Kidney (tissue), 14 donors: Measurements from ENCODE around the gene FAM209A. TPM values are rescaled to one million over a fixed set of nuclear protein-coding genes. Genes with fewer than 3 reads are reported as not detected.

Experiments used
- DNase-seq, 5 donors: peaks; one replicate each; pipeline ENCODE4 v3.0.0-alpha.2; 2013 to 2020
- FAIRE-seq: peaks from 2 replicates; lab custom pipeline; 2012; peaks lifted over from hg19 to GRCh38; lab: Jason Lieb, UNC
- H3K27ac ChIP-seq, 2 donors: one replicate each; pipeline ENCODE4 v1.7.0; 2013; ENCODE audit warnings: low read depth in 2 of 2, low read length in 2 of 2, inconsistent platforms in 1 of 2
- H3K27me3 ChIP-seq: one replicate; pipeline ENCODE4 v1.7.1; 2013; ENCODE audit warnings: low read length, inconsistent platforms; ENCODE audit not compliant: control insufficient read depth, insufficient read depth
- H3K36me3 ChIP-seq, 3 donors: one replicate each; pipeline versions ENCODE4 v1.7.0 to v1.7.1; 2013; ENCODE audit warnings: low read length in 3 of 3, control low read depth in 1 of 3, inconsistent platforms in 1 of 3; ENCODE audit not compliant: insufficient read depth in 3 of 3, control insufficient read depth in 2 of 3
- H3K4me1 ChIP-seq, 3 donors: one replicate each; pipeline versions ENCODE4 v1.7.0 to v1.7.1; 2013; ENCODE audit warnings: low read length in 3 of 3, inconsistent platforms in 1 of 3, low read depth in 1 of 3; ENCODE audit not compliant: control insufficient read depth in 2 of 3, insufficient read depth in 2 of 3
- H3K4me3 ChIP-seq, 3 donors: one replicate each; pipeline versions ENCODE4 v1.7.0 to v1.8.1; 2013; ENCODE audit warnings: low read length in 3 of 3, control low read depth in 1 of 3, inconsistent platforms in 1 of 3
- H3K9ac ChIP-seq, 3 donors: one replicate each; pipeline versions ENCODE4 v1.7.0 to v1.7.1; 2013; ENCODE audit warnings: low read length in 3 of 3, control low read depth in 1 of 3, inconsistent platforms in 1 of 3
- H3K9me3 ChIP-seq, 3 donors: one replicate each; pipeline versions ENCODE4 v1.7.0 to v1.7.1; 2013; ENCODE audit warnings: low read length in 3 of 3, control low read depth in 1 of 3, inconsistent platforms in 1 of 3; ENCODE audit not compliant: control insufficient read depth in 2 of 3, insufficient read depth in 1 of 3
- intact Hi-C: fragments of 100-400 bp; cut with DNase I; formaldehyde crosslinking; loops from one replicate; pipeline ENCODE4 v1.11.1; 2022
- polyA plus RNA-seq: library from polyadenylated mRNA; stranded (reverse); fragments of 350-450 nt; fragmentation: Illumina TruSeq; extraction: RNeasy Lipid Tissue Mini Kit (QIAGEN cat#74804); gene quantifications from one replicate; pipeline ENCODE4 v1.2.3, GENCODE V29; 2014; ENCODE audit warnings: low read depth, low replicate concordance; ENCODE audit not compliant: insufficient read depth
- total RNA-seq: library from RNA; stranded (reverse); fragmentation: NEBNext Ultra II Directional; extraction: Animal tissue kit (Norgen Biotek cat#: 25700); gene quantifications from one replicate; pipeline ENCODE4 v1.2.1, GENCODE V29; 2021
- TF ChIP-seq, protein P1 (sequence below): IDR thresholded peaks from 3 replicates; pipeline ENCODE4 v1.5.1; 2012; ENCODE audit warnings: mild to moderate bottlenecking, moderate library complexity, borderline replicate concordance; ENCODE audit not compliant: insufficient read depth; ENCODE audit errors: extremely low read depth
- donor health status: control.
- donor health status: control.
- donor health status: control.
- donor health status: control.
- donor health status: control.
- donor health status: DM: yes; HTN: yes; CAD: no.
- donor health status: Normal renal cell carcinoma (clear cell type).

The FAM209A gene
- total and polyA plus RNA-seq, 2 donors from 2014 or later: 0.38 TPM; not detected in 1

- peaks cover 0 to 18% (median 2%) of the 10 kb centered on the region in 3 donors for H3K9me3 ChIP-seq
- H3K4me1 ChIP-seq: no peaks in the 10 kb centered on the region
- FAIRE-seq: no peak
- no peak overlapping the region for H3K9ac ChIP-seq
- H3K4me3 ChIP-seq: no peak overlapping the region
- H3K27ac ChIP-seq: no peak overlapping the region
- TF ChIP-seq, protein P1, sequence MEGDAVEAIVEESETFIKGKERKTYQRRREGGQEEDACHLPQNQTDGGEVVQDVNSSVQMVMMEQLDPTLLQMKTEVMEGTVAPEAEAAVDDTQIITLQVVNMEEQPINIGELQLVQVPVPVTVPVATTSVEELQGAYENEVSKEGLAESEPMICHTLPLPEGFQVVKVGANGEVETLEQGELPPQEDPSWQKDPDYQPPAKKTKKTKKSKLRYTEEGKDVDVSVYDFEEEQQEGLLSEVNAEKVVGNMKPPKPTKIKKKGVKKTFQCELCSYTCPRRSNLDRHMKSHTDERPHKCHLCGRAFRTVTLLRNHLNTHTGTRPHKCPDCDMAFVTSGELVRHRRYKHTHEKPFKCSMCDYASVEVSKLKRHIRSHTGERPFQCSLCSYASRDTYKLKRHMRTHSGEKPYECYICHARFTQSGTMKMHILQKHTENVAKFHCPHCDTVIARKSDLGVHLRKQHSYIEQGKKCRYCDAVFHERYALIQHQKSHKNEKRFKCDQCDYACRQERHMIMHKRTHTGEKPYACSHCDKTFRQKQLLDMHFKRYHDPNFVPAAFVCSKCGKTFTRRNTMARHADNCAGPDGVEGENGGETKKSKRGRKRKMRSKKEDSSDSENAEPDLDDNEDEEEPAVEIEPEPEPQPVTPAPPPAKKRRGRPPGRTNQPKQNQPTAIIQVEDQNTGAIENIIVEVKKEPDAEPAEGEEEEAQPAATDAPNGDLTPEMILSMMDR: no peak
- no peak for DNase-seq
- intact Hi-C loops: no loop called here
- H3K36me3 ChIP-seq: peaks cover 0 to 49% (median 31%) of the 10 kb centered on the region in 3 donors
- H3K27me3 ChIP-seq: no peaks in the 10 kb centered on the region
Observed at GRCh38 chr20:56516631-56517030, 7.9 kb upstream of the FAM209A start.

DNA sequence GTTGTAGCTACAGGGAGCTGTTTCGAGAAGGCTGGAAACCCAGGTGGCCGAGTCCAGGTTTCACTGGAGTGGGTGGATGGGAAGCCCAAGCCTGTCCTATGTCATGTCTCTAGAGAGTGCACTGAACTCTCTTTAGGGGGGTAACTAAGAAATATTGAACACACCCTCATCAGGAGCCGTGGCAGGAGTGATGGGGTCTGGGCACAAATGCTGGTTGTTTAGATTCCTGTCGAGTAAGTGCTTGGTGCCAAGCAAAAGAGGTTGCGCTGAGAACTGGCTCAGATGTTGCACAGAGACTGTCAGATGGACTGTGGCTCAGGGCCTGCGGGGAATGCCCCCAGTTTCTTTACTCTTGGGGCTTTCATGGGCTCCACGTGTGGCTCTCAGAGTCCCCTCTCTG is 7.3 kb upstream of the FAM209A start:
- no peak for DNase-seq
- intact Hi-C loops: no loop called here
- Histone ChIP-seq H3K27me3 (no peaks in the 10 kb centered on the region), H3K27ac (no peak overlapping the region), H3K4me3 (no peak overlapping the region), H3K9me3 (peaks cover 0 to 18% (median 2%) of the 10 kb centered on the region in 3 donors), H3K4me1 (no peaks in the 10 kb centered on the region), H3K9ac (no peak overlapping the region), H3K36me3 (peaks cover 0 to 49% (median 31%) of the 10 kb centered on the region in 3 donors)
- FAIRE-seq: no peak
- TF ChIP-seq, protein P1: no peak

DNA sequence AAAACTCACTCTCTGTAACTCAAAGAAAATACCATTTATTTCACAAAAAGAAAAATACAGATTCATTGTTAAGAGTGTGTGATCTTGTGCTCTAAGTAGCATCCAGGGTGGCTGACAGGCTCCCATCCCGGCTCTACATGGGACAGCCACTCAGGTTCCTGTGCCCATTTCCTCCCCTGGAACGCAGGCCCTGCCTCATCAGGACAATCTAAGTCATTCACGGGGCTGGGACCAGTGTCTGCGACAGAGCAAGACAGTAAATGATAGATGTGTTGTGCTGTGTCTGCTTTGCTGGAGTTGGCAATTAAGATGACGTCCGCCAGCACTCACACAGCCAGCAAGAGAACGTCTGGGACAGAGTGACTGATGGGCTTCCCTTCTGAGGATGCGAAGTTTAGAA is 6.9 kb upstream of the FAM209A start:
- H3K27ac ChIP-seq: no peak overlapping the region
- TF ChIP-seq, protein P1: no peak
- no peak overlapping the region for H3K9ac ChIP-seq
- FAIRE-seq (no peak), DNase-seq (no peak)
- H3K36me3 ChIP-seq: peaks cover 0 to 47% (median 31%) of the 10 kb centered on the region in 3 donors
- peaks cover 0 to 18% (median 2%) of the 10 kb centered on the region in 3 donors for H3K9me3 ChIP-seq
- no peaks in the 10 kb centered on the region for H3K4me1 ChIP-seq
- intact Hi-C loops: no loop called here
- H3K4me3 ChIP-seq: no peak overlapping the region
- no peaks in the 10 kb centered on the region for H3K27me3 ChIP-seq

- H3K4me1 ChIP-seq: no peaks in the 10 kb centered on the region
- no peak overlapping the region for H3K27ac ChIP-seq
- no peak for DNase-seq
- H3K9ac ChIP-seq: no peak overlapping the region
- H3K9me3 ChIP-seq: peaks cover 0 to 18% (median 2%) of the 10 kb centered on the region in 3 donors
- H3K27me3 ChIP-seq: no peaks in the 10 kb centered on the region
- H3K36me3 ChIP-seq: peaks cover 0 to 42% (median 31%) of the 10 kb centered on the region in 3 donors
- intact Hi-C loops: no loop called here
- TF ChIP-seq, protein P1: no peak
- FAIRE-seq: no peak
- H3K4me3 ChIP-seq: no peak overlapping the region
Observed at GRCh38 chr20:56518126-56518525, 6.4 kb upstream of the FAM209A start.
